HG02571 (cell line): ENCODE data around the gene TMEM178B.

Source experiments
- ATAC-seq: cut with Tn5 transposase; IDR thresholded peaks from one replicate; pipeline ENCODE4 v1.9.1; 2021; ENCODE audit warnings: mild to moderate bottlenecking, moderate library complexity; ENCODE audit not compliant: unreplicated experiment

The TMEM178B gene

DNA sequence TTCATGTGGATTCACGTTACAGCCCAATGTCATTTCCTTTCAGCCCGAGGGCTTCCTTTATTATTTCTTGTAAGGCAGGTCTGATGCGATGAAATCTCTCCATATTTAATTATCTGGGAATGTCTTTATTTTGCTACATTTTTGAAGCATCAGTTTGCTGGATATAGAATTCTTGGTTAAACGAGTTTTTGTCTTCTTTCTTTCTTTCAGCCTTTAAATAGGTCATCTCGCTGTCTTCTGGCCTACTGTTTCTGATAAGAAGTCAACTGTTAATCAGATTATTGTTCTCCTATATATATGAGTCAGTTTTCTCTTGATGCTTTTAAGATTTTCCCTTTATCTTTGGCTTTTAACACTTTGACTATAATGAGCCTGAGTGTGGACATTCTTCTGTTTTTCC, 184.7 kb downstream of the TMEM178B start:
- no peak for ATAC-seq

DNA sequence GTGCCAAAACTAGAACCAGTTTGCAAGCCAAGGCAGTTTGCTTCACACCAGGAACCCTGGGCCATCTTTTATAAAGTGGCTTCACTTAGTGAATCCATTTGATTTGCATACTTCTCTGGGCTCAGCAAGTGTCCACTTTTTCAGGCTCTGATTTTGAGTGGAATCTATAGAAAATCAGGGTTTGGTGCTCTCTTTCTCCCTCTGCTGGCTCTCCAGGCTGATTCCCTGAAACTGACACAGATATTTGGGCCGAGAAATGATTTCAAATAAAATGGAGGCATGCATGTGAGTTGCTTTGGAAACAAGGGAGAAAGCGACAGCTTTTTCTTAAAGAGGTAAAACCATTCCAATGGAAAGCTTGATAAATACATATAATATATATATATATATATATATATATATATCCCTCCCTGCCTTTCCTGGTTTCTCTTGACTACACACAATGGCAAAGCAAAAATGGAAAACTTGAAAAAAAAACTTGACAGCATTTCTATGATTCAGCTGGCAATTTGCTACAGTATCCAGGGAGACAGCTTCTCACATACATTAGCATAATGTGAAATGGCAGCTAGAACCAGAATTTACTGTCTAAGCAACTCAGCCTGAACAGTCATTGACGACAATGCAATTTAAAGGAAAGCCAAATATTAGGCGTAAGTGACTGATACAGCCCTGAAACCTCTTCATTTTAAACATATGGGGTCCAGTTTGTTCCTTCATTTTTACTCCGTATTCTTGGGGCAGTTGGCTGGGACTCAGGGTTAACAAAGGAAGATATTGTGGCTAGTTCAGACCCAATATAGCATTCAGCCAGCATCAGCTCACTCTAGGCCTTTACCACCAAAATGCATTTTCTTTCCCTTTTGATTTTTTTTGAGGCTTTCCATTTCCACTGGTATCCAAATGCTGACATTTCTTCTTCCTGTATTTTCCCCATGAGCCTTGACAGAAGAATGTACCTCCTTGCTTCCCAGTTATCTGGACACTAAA, 188.5 kb downstream of the TMEM178B start:
- no peak for ATAC-seq

DNA sequence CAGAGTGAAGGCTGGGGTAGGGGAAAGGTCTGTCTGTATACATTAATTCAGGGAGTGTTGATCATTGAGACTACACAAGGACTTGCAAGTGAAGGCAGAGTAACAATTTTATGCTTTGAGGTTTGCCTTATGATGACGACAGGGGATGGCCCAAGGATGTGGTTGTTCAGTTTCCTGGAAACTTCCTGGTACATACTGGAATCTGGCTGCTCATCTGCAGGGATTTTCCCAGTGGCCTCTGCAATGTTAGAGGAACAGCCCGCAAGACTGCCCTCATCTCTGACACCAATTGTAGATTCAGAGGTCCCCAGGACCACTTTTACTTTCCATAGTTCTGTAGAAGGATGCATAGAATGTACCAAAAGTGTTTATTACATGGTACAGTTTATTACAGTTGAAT, 189.6 kb downstream of the TMEM178B start:
- ATAC-seq, result no peak

DNA sequence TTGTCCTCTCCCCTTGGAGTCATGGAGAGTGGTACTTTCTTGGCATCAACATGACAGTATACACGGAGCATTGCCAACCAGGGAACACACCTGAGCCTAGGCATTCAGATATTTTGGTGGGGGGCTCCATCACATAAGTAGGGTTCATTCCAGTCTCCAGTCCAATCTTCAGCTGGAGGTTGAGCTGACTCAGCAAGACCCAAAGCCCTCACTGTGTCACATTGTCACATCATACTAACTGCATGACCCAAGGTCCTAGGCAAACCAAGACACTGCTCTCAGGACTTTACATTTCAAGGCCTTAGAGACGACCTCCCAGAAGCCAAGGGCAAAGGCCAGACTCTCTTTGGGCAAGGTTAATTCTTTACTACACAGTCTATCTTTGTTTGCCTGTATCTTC, 190.1 kb downstream of the TMEM178B start:
- ATAC-seq, result no peak

DNA sequence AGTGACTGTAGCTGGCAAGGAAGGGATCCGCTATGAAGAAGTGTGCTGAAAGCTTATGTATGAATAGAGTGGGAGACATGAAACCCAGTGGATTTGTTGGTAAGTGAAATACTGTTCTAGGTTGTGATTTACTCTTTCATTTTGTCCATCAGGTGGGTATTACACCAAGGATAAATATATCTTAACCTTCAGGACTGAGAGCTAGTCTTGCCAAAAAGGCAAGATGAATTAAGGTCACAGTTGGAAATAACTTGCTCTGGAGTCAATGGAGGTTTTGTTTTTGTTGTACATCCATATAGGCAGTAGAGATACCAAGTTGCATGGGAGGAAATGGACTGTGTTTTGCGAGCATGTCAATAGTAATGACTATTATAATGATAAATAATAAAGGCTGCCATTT, 190.6 kb downstream of the TMEM178B start:
- no peak for ATAC-seq

DNA sequence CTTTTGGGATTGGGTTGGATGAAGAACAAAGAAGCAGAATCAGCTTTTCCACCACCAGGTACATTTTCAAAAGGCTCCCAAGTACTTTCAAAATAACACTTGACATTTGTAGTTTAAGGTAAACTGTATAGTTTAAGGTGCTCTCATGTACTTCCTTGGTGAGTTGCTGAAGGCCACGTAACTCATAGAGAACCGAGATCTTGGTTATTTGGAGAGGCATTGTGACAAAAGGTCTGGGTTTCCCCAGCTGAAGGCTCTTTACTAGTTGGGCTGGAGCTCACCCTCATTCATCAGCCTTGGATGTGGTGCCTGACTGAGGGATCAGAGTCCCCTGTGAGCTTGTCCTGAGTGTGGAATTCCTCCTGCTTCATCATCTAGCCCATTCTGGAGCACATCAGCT, 191.8 kb downstream of the TMEM178B start:
- no peak for ATAC-seq

DNA sequence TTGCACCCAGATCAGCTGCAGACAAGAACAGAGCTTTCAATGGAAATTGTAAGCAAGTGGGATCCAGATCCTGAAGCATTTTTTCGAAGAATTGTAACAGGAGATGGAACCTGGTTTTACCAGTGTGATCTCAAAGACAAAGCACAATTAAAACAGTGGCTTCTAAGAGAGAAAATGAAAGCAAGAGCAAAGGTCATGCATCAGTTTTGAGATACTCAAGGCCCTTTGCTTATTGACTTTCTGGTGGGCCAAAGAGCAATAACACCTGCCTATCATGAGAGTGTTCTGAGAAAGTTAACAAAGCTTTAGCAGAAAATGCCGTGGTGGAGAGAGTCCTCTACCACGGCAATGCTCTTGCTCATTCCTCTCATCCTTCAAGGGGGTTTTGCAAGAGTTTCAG, 194.8 kb downstream of the TMEM178B start:
- no peak for ATAC-seq

DNA sequence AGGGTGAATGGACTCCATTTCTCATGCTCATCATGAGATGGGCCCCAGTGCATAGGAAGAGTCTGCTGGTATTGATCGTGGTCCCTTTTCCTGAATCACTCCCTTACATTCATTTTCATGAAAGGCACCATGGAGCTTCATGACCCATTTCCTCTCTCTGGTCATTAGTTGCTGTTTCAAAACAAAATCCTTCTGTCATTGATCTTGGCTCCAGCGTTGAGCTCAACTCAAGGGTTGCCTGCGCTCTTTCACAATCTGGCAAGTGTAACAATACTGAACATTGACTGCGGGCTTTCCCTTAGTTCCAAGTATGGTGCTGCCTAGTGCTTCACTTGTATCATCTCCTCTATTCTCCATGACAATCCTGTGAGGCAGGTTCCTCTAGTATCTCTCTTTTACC, 197.6 kb downstream of the TMEM178B start:
- ATAC-seq, result no peak

DNA sequence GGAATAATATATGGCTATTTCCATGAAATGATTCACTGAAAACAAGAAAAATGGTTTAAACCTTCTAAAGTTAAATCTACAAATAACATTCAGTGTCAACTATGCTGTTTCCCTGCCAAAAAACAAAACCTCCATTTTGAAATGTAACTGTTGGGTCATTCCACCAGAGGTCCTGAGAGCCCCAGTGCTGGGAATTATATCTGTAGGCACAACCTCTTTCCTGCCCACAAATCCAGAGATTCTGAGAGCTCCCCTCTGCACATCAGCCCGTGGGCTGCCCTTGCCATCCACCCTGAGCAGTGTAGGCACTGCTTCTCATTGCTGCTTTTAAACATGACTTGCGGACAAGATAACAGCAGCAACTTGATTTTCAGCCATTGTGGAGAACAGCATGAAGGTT, 198.6 kb downstream of the TMEM178B start:
- no peak for ATAC-seq

DNA sequence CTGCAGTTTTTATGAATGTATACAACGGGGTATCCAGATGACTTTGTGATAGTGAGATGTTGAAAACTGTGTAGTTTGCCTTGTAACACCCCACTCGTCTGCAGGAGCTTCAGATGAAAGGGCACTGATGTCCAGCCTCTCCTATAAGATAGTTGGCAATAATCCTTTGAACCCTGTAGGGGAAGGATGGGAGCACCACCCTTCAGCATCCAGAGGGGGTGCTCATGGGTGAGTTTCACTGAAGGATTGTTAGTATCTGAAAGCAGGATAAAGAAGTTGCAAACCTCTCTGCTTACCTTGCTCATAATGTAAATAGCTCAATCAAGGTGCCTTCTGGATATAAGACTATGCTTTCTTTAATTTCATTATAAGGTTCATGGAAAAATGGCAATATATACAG, 201.5 kb downstream of the TMEM178B start:
- no peak for ATAC-seq

DNA sequence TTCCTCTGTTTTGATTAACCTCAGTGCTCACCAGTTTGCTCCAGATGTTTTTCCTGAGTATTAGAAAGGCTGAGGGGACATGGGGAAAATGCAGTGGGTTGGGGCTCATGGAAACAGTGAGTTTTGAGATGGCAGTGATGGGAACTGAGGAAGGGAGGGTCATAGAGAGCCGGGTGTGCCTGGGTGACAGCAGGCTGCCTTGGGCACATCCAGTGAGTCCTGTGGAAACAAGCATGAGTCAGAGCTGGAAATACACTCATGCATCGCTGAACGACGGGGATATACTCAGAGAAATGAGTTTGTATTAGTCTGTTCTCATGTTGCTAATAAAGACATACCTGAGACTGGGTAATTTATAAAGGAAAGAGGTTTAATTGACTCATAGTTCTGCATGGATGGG, 202.2 kb downstream of the TMEM178B start:
- no peak for ATAC-seq

DNA sequence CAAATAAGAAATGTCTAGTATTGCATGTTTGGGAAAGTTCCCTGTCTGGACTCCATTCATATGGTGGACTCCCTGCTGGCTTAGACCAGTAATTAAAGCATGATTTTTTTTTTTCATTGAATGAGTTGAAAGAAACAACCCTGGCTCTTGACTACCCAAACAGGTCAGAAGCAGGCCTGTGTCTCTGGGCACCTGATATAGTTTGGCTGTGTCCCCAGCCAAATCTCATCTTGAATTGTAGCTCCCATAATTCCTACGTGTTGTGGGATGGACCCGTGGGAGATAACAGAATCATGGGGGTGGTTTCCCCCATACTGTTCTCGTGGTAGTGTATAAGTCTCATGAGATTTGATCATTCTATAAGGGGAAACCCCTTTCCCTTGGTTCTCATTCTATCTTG, 206.2 kb downstream of the TMEM178B start:
- no peak for ATAC-seq

DNA sequence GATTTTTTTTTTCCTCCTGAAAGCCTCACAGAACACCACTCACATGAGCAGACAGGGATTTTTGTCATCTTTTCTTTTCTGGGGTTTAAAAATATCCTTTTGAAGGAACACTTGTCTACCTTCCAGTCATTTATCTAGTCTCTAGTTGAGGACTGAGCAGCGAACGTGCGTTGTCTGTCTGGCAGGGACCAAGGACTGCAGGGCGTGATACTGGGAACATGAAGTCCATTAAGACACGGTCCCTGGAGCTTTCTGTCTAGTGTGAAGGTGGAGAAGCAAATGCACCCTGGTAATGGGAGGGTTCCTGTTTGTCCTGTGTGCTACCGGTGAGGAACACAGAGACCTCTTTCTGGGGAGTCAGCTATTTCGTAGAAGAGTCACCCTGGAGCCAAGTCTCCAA, 207.4 kb downstream of the TMEM178B start:
- ATAC-seq, result no peak

DNA sequence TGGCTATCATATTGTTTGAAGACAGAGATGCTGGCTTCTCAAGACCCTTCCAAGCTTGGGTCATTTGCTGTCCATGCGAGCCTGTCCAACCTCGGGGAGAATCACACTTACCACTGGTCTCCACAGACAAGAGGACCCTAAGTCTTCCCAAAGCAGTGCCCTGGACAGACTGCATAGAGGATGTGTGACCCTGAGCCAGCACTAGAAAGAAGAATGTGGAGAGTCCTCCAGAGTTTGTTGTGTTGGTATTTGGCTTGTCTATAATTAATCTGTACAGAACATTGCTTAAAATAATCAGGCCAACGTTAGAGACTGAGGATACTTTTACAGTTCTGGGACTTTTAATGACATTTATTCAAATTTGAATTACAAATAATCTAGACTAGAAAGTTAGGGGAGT, 212.7 kb downstream of the TMEM178B start:
- ATAC-seq, result no peak

DNA sequence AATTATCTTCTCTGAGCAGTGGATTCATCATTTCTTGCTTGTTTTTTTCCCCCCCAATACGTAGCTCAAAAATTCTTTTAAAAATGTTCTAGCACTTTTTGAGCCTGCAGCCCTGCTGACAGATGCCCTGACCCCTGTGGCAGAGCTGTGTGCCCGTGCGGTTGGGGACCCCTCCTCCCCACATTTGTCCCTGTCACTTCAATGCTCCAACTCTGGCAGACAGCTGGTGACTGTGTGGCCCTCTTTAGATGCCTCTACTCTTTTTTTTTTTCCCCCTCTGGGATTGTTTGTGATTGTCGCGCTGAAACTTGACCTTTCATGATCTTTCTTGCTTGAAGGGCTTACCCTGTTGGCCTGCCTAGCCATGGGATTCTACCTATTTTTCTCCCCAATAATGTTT, 214.1 kb downstream of the TMEM178B start:
- no peak for ATAC-seq

DNA sequence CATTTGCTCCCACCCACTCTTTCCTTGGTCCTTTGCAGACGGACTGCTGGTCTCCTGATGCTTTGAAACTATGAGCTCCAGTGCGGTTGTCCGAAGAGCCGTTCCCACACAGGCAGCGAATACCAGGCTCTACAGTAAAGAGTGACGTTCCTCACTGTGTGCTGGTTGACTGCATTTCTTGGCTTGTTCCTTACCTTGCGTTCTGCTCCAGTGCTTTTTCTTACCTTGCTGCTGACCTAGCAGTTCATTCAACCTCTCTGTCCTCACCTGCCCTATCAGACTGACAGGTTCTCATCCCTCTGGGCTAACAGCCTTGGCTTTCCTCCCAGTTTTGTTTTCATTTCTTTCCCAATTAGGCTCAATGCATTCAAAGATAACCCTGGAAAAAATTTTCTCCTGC, 214.8 kb downstream of the TMEM178B start:
- ATAC-seq, result no peak

DNA sequence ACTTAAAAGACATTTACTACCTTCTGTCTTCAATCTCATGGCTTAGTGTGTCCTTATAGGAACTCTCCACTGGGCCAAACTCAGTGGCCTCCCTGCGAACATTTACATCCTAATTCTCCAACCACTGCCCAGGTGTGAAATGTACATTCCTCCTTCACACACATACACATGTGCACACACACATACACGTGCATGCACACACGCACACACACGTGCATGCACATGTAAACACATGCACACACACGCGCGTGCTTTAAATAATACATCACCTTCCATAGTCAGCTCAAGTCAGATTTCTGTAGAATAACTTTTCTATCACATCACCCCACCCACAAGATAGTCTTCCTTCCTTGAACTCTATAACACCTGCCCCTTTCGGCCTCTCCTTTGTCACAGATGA, 216.5 kb downstream of the TMEM178B start:
- no peak for ATAC-seq

DNA sequence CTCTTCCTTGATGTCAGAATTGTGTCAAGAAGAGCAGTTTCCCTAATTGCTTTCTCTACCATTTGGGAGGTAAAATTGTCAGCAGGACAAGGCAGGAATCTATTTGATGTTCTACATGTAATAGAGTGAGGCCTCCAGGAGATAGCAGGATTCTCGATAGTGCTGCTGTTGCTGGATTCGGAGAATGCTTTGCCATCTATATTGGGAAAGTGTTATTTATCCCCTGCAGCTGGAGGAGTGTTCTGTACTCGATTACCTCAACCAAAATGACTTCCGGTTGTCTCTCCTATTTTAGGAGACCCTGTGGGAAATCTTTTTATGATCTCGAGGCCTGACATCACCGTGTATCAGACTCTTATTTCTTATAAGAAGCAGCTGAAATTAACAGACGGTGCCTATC, 217.1 kb downstream of the TMEM178B start:
- ATAC-seq, result no peak

DNA sequence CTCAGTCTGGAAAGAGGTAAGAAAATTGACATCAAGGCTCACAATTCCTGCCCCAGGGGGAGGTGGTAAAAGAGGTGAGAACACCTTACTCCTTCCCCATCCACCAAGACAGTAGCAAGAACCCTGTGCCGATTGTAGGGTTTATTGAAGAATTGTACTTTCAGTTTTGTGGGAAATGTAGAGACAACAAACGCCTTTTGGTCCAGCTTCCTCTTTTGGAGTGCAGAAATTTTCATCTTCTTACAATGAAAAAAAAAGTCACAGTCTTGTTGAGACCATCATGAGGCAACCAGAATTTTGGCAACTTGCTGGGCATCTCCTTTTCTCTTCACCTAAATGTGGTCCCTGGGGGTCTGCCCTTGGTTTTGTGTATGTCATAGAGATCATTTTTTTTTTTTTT, 217.7 kb downstream of the TMEM178B start:
- no peak for ATAC-seq

DNA sequence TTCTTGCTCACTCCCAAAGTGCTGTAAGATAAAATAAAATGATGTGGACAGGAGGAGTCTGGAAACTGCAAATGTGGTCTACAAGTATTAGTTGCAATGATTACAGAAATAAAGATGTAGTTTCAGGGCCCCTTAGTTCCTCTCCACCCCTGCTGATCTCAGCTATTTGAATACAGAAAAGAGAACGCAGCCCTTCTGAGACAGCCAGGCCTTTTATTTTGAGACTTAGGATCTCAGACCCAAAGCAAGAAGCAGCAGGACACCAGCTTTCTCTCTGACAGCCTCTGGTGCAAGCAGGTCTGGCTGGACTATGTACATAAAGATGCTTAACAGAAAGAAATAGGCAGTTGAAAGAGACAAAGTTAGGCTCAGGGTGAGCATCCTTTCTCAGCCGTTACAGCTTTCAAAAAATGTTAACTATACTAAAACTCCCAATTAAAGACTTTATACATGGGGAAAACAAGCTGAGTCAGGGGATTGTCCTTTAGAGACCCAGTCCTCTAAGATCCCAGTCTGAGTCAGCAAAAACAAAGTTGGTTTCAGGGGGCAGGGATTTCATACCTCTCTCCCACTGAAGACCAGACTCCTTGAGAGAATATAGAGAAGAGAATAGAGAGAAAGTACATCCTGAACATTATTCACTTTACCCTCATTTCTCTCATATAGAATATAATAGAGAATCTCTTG, 220.4 kb downstream of the TMEM178B start:
- no peak for ATAC-seq

DNA sequence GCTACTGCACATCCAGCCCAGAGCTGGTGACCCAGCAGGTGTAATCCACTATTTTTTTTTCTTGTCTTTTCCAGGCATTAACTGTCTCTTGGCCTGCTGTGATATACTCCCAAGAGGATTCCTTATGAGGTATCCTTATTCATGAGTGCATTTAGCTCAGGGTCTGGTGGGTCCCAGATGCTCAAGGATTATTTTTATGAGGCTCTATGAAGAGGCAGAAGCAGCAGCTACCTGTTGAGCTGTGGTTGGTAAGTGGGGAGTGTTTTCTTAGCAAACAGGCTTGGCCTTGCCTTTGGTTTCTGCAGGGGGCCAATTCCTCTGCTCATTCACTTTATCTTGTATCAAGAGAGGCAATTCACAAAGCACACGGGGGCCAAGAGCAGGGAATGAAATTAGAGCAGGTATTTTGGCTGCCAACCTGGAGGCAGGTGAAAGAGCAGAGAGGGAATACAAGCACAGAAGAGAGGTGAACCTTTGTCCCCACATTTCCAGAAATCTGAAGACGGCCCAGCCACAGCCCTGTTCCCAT, 221.6 kb downstream of the TMEM178B start:
- no peak for ATAC-seq

DNA sequence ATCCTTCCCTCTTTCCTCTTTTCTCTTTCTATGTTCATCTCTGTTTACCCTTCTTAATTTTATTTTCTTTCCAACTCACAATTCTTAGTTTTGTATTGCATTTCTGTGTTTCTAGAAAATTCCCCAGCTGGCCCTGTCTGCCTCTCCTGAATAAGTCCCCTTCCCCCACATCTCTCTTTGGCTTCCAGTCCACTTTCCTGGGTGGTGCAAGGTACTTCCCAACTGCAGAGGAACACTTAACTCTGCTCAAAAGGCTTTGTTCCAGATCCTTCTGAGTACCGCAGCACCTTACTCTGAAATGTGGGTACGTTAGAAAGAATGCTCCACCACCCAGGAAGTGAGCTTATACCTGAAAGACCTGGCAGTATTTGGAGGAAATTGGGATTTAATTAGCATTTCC, 227.0 kb downstream of the TMEM178B start:
- no peak for ATAC-seq
